Breast epithelium (tissue), 3 donors: Measurements from ENCODE around the gene PRKCE.

Source experiments
- POLR2A ChIP-seq: fragments of 450-650 bp; IDR thresholded peaks from one replicate; pipeline ENCODE4 v1.6.1; 2016; ENCODE audit warnings: antibody characterized with exemption, mild to moderate bottlenecking, moderate library complexity
- TF ChIP-seq, protein P1 (sequence below), 3 donors: fragments of 450-650 bp; IDR thresholded peaks; one replicate each; pipeline ENCODE4 v1.5.1; 2016 to 2017; ENCODE audit warnings: antibody characterized with exemption in 3 of 3, mild to moderate bottlenecking in 3 of 3, moderate library complexity in 3 of 3

DNA sequence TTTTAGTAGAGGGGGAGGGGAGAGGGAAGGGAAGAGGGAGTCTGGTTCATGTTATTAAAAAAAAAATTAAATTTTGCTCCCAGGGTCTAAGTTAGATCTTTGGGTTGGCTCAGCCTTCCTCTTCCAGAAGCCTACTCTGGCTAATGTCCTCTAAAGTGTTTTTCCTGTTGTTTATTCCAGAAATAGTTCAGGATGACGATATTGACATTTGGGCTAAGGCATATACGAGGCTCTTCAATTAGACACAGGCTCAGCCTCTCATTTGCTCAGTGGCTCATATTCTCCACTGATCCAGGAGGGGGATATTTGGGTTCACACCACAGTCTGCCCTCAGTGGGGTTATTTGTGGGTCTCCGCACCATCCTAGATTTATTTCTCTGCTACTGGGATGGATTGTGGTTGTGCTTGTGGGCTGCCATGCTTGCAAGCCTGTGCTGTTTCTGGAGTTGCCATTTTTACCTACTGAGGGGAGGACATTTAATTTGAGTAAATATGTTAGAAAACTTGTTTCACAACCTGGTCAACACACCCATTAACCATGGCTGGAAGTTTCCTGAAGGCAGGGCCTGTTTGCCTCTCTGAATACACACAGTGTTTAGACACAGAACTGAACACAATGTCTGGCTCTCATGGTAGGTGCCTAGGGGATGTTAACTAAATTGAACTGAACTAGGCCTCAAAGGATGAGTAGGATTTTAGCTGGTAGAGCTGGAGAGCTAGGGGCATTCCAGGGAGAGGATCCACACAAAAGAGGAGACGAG, 388.2 kb downstream of the PRKCE start:
- TF ChIP-seq, protein P1, sequence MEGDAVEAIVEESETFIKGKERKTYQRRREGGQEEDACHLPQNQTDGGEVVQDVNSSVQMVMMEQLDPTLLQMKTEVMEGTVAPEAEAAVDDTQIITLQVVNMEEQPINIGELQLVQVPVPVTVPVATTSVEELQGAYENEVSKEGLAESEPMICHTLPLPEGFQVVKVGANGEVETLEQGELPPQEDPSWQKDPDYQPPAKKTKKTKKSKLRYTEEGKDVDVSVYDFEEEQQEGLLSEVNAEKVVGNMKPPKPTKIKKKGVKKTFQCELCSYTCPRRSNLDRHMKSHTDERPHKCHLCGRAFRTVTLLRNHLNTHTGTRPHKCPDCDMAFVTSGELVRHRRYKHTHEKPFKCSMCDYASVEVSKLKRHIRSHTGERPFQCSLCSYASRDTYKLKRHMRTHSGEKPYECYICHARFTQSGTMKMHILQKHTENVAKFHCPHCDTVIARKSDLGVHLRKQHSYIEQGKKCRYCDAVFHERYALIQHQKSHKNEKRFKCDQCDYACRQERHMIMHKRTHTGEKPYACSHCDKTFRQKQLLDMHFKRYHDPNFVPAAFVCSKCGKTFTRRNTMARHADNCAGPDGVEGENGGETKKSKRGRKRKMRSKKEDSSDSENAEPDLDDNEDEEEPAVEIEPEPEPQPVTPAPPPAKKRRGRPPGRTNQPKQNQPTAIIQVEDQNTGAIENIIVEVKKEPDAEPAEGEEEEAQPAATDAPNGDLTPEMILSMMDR (IDR thresholded peaks at IDR 0.05) = no peak
- TF ChIP-seq POLR2A = no peak
